KMS-11 (cell line): ENCODE measurements around the gene CATSPERB.
"Not testable (repeated sequence)": the region's sequence is repeated elsewhere in the genome, so short reads cannot be mapped to it uniquely, and the experiment has no call there.

Experiments used
- H2AFZ ChIP-seq: fragments of 200-600 bp; sonication (generic); 2 replicates; pipeline ENCODE4 v1.6.1; 2016; ENCODE audit warnings: antibody characterized with exemption, mixed run types, low read depth
- H3K27ac ChIP-seq: fragments of 200-600 bp; sonication (generic); 2 replicates; pipeline ENCODE4 v1.6.1; 2016; ENCODE audit warnings: mild to moderate bottlenecking, mixed run types
- H3K27me3 ChIP-seq: fragments of 200-600 bp; sonication (generic); 2 replicates; pipeline ENCODE4 v1.6.1; 2017; ENCODE audit warnings: mild to moderate bottlenecking, low read depth, mixed run types, moderate library complexity; ENCODE audit not compliant: insufficient read depth
- H3K36me3 ChIP-seq: fragments of 200-600 bp; sonication (generic); 2 replicates; pipeline ENCODE4 v1.6.1; 2017; ENCODE audit warnings: mild to moderate bottlenecking, mixed run types; ENCODE audit not compliant: insufficient read depth
- H3K4me1 ChIP-seq: fragments of 200-600 bp; sonication (generic); 2 replicates; pipeline ENCODE4 v1.6.1; 2016; ENCODE audit warnings: mild to moderate bottlenecking, low read depth, mixed run types; ENCODE audit not compliant: poor library complexity, severe bottlenecking
- H3K4me2 ChIP-seq: fragments of 200-600 bp; sonication (generic); 2 replicates; pipeline ENCODE4 v1.7.0; 2016; ENCODE audit warnings: mild to moderate bottlenecking, mixed run types
- H3K4me3 ChIP-seq: fragments of 200-600 bp; sonication (generic); IDR thresholded peaks from 2 replicates; pipeline ENCODE4 v1.6.1; 2017; ENCODE audit warnings: low read depth, low read length, mixed read lengths; ENCODE audit not compliant: insufficient read depth
- H3K79me2 ChIP-seq: fragments of 200-600 bp; sonication (generic); 2 replicates; pipeline ENCODE4 v1.6.1; 2016; ENCODE audit warnings: low read depth, mixed run types; ENCODE audit not compliant: insufficient read depth
- H3K9ac ChIP-seq: fragments of 200-600 bp; sonication (generic); 2 replicates; pipeline ENCODE4 v1.6.1; 2016; ENCODE audit warnings: mild to moderate bottlenecking, mixed run types
- H4K20me1 ChIP-seq: fragments of 200-600 bp; sonication (generic); 2 replicates; pipeline ENCODE4 v1.6.1; 2016; ENCODE audit warnings: mild to moderate bottlenecking, mixed run types; ENCODE audit not compliant: insufficient read depth
- TF ChIP-seq, protein P1 (sequence below): fragments of 200-600 bp; sonication (generic); conservative IDR thresholded peaks from 2 replicates; pipeline ENCODE4 v1.6.1; 2017; ENCODE audit warnings: low read depth, mild to moderate bottlenecking, antibody characterized with exemption, low read length, moderate library complexity, mixed read lengths

The CATSPERB gene

DNA sequence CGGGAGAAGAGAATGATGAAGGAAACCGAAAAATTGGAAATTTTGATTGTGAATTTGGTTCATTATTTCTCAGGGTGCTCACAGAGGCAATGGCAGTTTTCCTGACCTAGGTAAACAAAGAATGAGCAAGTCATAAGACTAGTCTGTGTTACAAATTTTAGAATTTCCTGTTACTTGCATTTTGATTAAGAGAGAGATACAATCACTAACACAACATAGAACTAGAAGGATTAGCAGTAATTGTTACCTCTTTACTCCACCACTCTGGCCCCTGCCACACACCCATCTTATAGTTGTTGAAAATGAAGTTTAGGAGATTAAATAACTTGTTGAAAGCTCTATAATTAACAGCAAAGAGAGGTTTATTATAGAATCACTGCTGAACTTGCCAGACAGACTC, 62.0 kb downstream of the CATSPERB start:
- Histone ChIP-seq H3K4me1 (no peaks in the 10 kb centered on the region), H3K36me3 (no peaks in the 10 kb centered on the region), H2AFZ (no peak overlapping the region), H3K9ac (no peak overlapping the region), H4K20me1 (no peaks in the 10 kb centered on the region), H3K27me3 (no peaks in the 10 kb centered on the region), H3K4me3 (no peak overlapping the region), H3K79me2 (no peaks in the 10 kb centered on the region), H3K4me2 (no peak overlapping the region), H3K27ac (no peak overlapping the region)
- TF ChIP-seq, protein P1, sequence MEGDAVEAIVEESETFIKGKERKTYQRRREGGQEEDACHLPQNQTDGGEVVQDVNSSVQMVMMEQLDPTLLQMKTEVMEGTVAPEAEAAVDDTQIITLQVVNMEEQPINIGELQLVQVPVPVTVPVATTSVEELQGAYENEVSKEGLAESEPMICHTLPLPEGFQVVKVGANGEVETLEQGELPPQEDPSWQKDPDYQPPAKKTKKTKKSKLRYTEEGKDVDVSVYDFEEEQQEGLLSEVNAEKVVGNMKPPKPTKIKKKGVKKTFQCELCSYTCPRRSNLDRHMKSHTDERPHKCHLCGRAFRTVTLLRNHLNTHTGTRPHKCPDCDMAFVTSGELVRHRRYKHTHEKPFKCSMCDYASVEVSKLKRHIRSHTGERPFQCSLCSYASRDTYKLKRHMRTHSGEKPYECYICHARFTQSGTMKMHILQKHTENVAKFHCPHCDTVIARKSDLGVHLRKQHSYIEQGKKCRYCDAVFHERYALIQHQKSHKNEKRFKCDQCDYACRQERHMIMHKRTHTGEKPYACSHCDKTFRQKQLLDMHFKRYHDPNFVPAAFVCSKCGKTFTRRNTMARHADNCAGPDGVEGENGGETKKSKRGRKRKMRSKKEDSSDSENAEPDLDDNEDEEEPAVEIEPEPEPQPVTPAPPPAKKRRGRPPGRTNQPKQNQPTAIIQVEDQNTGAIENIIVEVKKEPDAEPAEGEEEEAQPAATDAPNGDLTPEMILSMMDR = no peak

DNA sequence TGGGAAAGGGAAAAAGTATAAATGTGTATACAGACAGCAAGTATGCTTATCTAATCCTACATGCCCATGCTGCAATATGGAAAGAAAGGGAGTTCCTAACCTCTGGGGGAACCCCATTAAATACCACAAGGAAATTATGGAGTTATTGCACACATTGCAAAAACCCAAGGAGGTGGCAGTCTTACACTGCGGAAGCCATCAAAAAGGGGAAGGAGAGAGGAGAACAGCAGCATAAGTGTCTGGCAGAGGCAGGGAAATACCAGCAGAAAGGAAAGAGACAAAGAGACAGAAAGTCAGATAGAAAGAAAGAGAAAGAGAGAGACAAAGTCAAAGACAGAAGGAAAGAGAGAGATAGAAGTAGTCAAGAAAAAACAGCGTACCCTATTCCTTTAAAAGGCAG, 64.8 kb downstream of the CATSPERB start:
- not testable (repeated sequence) for H3K4me2 ChIP-seq, H4K20me1 ChIP-seq, H3K27ac ChIP-seq, H3K79me2 ChIP-seq, H3K4me3 ChIP-seq, H2AFZ ChIP-seq, H3K27me3 ChIP-seq, H3K36me3 ChIP-seq, H3K4me1 ChIP-seq, H3K9ac ChIP-seq

DNA sequence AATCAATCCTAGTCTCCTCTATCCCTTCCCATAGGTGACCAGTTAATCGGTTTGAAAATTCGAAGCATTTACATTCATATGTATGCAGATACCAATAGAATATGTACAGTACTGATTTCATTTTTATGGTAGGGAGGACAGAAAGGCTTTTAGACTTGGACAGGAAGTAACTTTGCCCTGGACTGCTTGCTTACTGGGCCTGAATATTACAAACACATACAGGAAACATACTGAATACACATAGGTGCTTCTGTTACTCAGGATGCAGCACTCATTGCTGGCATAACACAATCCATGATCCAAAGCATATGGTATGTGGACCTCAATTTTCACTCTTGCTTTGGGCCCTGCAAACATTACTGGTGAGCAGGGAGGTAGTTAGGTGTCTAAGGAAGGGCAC, 71.1 kb downstream of the CATSPERB start:
- Histone ChIP-seq H3K4me1 (no peaks in the 10 kb centered on the region), H3K27me3 (no peaks in the 10 kb centered on the region), H3K4me3 (no peak overlapping the region), H3K4me2 (no peak overlapping the region), H2AFZ (no peak overlapping the region), H3K27ac (no peak overlapping the region), H3K36me3 (no peaks in the 10 kb centered on the region), H3K9ac (no peak overlapping the region), H3K79me2 (no peaks in the 10 kb centered on the region), H4K20me1 (no peaks in the 10 kb centered on the region)
- TF ChIP-seq, protein P1 = no peak

DNA sequence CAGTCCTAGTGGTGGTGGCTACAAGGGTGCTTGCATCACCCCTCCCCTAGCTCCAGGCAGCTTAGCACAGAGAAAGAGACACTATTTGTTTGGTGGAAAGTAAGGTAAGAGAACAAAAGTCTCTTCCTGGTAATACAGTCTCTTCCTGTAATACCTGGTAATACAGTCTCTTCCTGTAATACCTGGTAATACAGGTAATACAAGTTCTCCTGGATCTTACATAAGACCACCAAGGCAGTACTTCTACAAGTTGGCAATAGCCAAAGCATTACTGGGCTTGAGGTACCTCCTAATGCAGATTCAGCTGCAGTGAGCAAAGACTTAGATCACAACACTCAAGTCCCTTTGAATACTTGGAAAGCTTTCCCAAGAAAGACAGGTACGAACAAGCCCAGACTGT, 77.0 kb downstream of the CATSPERB start:
- Histone ChIP-seq H3K27me3 (no peaks in the 10 kb centered on the region), H3K79me2 (no peaks in the 10 kb centered on the region), H3K9ac (no peak overlapping the region), H3K4me1 (no peaks in the 10 kb centered on the region), H2AFZ (no peak overlapping the region), H3K27ac (no peak overlapping the region), H3K36me3 (no peaks in the 10 kb centered on the region), H4K20me1 (no peaks in the 10 kb centered on the region), H3K4me3 (no peak overlapping the region), H3K4me2 (no peak overlapping the region)
- TF ChIP-seq, protein P1 = no peak

DNA sequence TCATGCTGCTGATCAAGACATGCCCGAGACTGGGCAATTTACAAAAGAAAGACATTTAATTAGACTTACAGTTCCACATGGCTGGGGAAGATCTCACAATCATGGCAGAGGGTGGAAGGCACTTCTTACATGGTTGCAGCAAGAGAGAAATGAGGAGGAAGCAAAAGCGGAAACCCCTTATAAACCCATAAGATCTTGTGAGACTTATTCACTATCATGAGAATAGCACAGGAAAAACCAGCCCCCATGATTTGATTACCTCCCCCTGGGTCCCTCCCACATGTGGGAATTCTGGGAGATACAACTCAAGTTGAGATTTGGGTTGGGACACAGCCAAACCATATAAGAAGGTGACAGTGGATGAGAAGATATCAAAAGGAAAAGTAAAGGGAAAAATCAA, 78.4 kb downstream of the CATSPERB start:
- Histone ChIP-seq H3K27ac (no peak overlapping the region), H3K36me3 (no peaks in the 10 kb centered on the region), H3K4me2 (no peak overlapping the region), H3K27me3 (no peaks in the 10 kb centered on the region), H3K9ac (no peak overlapping the region), H3K4me1 (no peaks in the 10 kb centered on the region), H4K20me1 (no peaks in the 10 kb centered on the region), H3K79me2 (no peaks in the 10 kb centered on the region), H2AFZ (no peak overlapping the region), H3K4me3 (no peak overlapping the region)
- TF ChIP-seq, protein P1 = no peak
